ENCODE data around the gene RSPRY1.
A peak's percentile ranks its signal among the peaks of the same experiment; 100 is the strongest.

Gene RSPRY1

DNA sequence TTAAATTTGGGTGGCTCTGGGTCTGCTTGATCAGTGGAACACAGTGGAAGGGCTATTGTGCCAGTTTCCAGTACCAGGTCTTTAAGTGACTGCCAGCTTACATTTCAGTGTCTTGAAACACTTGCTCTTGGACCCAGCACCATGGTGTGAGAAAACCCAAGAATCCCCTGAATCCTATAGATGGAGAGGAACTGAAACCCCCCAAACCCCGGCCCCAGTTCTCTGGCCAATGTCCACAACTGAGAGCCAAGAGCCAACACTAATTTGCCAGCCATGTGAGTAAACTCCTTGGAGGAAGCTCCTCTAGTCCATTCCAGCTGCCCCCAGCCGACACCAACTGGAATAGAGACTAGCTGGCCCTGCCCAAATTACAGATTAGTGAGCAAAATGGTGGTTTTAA, 56.5 kb downstream of the RSPRY1 start:
- POLR2A ChIA-PET: no interaction called here
- CTCF ChIA-PET: no interaction called here
- no peak for DNase-seq (ENCODE audit: extremely low spot score)
- no peak for TF ChIP-seq SUZ12 (IDR thresholded peaks at IDR 0.05)
- no peak for TF ChIP-seq SP1 (IDR thresholded peaks at IDR 0.05)
- TF ChIP-seq ARNT (IDR thresholded peaks at IDR 0.05): no peak
- no peak for TF ChIP-seq TARDBP (IDR thresholded peaks at IDR 0.05)

DNA sequence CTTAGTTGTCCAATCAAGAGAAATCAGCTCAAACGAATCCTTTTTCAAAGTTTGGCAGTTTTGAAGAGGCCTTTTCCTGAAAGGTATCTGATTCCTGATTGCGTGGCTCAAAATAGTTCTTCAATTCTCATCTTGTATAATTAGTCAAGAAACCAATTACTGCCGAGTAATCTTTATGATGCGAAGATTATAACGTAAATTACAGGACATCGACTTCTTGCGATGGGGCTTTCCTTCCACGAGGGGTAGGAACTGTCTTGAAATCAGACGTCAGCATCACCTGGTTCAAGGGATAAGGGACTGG, 58.3 kb downstream of the RSPRY1 start:
- ChIA-PET POLR2A (interaction anchor here (1.1 to 2.0 kb wide), 4 partner anchors 9 to 58 kb away, joined by 3 to 16 read pairs (median 6); partner anchors contain the start of genes PSME3IP1 and RSPRY1), CTCF (interaction anchor here (0.6 kb wide), 1 partner anchor 58 kb away, joined by 6 read pairs; the partner anchor contains the start of genes PSME3IP1 and RSPRY1)
- TF ChIP-seq FOXM1 (IDR thresholded peaks at IDR 0.05; ENCODE audit: borderline replicate concordance): no peak
- TF ChIP-seq HDGF (IDR thresholded peaks at IDR 0.05; ENCODE audit: borderline replicate concordance): no peak
- peak; percentile 67; the same call in 1 of the 2 replicates for TF ChIP-seq L3MBTL2 (conservative IDR thresholded peaks at IDR 0.05)
- no peak for TF ChIP-seq ELF4 (IDR thresholded peaks at IDR 0.05)
- no peak for DNase-seq (ENCODE audit: extremely low spot score)

DNA sequence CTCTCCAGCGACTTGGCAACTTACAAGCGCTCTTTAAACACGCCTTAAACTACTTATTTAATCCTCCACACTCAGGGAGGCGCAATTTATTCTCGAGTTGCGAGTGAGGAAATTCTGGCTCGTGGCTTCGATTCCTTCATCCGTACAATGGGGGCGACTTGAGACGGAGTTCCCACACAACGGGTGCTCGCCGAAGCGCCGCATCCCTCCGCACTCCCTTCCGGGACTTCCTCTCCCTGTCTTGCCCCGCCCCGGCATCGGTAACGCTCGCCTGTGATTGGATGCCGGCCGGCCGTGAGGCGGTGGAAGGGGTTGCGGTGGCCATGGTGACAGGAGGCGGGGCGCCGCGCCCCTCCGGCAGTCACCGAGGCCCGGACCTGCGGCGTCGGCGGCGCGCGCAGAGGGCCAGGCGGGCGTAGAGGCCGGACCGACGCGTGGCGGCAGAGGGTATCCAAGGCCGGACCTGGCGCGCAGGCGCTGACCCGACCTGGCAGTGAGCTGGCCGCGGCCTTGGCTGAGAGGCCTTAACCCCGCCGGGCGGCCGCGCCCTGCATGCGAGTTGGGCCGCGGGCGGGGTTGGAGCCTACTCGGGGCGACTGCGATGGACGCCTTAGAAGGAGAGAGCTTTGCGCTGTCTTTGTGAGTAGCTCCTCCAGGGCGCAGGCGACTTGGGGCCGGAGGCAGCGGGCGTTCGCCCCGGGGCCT, 58.8 kb downstream of the RSPRY1 start, which contains the start of gene ARL2BP:
ARL2BP (plus strand) TSS at position 493 of the 705 bp plus-strand sequence; CDS start at position 602, 109 bp downstream.
- ChIA-PET POLR2A (interaction anchor here (0.9 to 2.0 kb wide), 6 partner anchors 9 to 153 kb away, joined by 3 to 16 read pairs (median 4); partner anchors contain the start of genes CPNE2, PSME3IP1 and RSPRY1), CTCF (no interaction called here)
- DNase-seq (ENCODE audit: extremely low spot score): peak; percentile 99
- TF ChIP-seq, protein P1, sequence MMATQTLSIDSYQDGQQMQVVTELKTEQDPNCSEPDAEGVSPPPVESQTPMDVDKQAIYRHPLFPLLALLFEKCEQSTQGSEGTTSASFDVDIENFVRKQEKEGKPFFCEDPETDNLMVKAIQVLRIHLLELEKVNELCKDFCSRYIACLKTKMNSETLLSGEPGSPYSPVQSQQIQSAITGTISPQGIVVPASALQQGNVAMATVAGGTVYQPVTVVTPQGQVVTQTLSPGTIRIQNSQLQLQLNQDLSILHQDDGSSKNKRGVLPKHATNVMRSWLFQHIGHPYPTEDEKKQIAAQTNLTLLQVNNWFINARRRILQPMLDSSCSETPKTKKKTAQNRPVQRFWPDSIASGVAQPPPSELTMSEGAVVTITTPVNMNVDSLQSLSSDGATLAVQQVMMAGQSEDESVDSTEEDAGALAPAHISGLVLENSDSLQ (IDR thresholded peaks at IDR 0.05): peak; percentile 74
- TF ChIP-seq ELF4 (IDR thresholded peaks at IDR 0.05) (no peak), L3MBTL2 (conservative IDR thresholded peaks at IDR 0.05) (peak; percentile 29), FOXK2 (IDR thresholded peaks at IDR 0.05) (no peak), TARDBP (IDR thresholded peaks at IDR 0.05) (no peak)

DNA sequence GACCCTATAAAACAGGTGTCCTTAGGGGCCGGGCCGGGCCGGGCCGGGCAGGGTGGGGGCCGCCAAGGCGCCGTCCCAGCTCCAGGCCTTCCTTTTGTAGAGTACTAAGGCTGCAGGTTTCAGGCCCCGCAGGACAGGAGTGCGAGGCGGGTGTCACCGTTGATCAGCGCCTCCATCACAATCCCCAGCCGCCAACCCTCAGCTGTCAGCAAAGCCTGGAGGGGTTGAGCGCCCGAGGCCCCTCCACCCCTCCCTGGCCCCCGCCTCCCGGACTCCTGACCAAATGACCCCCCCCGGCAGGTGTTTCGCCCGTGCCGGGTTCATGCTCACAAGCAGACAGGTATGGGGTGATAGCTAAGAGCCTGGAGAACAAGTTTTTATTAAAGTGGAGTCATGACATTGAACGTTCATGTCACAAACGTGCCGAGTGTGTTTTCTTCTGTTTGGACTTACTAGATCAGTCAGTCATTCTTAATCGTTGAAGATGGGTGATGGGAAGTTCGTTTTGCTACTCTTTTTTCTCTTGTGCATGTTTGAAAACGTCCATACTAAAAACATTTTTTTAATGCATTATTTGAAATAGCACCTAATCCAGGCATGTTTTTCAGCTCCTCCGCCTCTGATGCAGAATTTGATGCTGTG, 59.5 kb downstream of the RSPRY1 start:
- peak; percentile 43 for DNase-seq (ENCODE audit: extremely low spot score)
- POLR2A ChIA-PET: interaction anchor here (0.9 to 2.0 kb wide), 6 partner anchors 10 to 153 kb away, joined by 3 to 16 read pairs (median 4); partner anchors contain the start of genes CPNE2, PSME3IP1 and RSPRY1
- TF ChIP-seq, protein P1 (IDR thresholded peaks at IDR 0.05): no peak; the same call in 1 of the 2 replicates
- CTCF ChIA-PET: no interaction called here

DNA sequence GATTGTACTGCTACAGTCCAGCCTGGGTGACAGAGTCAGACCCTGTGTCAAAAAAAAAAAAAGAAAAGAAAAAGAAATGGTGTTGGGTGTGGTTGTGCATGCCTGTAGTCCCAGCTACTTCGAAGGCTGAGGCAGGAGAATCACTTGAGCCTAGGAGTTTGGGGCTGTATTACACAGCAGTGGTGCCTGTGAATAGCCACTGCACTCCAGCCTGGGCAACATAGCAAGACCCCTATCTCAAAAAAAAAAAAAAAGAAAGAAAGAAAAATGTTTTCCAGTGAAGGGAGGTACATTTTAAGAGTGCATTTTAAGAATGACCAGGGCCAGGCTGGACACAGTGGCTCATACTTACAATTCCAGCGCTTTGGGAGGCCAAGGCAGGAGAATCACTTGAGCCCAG, 65.2 kb downstream of the RSPRY1 start:
- no peak for DNase-seq (ENCODE audit: extremely low spot score)
- CTCF ChIA-PET: no interaction called here
- no peak for TF ChIP-seq FOXA1 (IDR thresholded peaks at IDR 0.05)
- no peak for TF ChIP-seq TARDBP (IDR thresholded peaks at IDR 0.05)
- no peak for TF ChIP-seq SP1 (IDR thresholded peaks at IDR 0.05)
- TF ChIP-seq ELF4 (IDR thresholded peaks at IDR 0.05): no peak
- no peak for TF ChIP-seq ZNF384 (IDR thresholded peaks at IDR 0.05)
- no peak for TF ChIP-seq FOXM1 (IDR thresholded peaks at IDR 0.05; ENCODE audit: borderline replicate concordance)
- TF ChIP-seq, protein P1 (IDR thresholded peaks at IDR 0.05): no peak
- no peak for TF ChIP-seq L3MBTL2 (conservative IDR thresholded peaks at IDR 0.05)
- no peak for TF ChIP-seq FOXK2 (IDR thresholded peaks at IDR 0.05)
- no peak for TF ChIP-seq HDGF (IDR thresholded peaks at IDR 0.05; ENCODE audit: borderline replicate concordance)
- no peak for TF ChIP-seq LEF1 (IDR thresholded peaks at IDR 0.05; ENCODE audit: borderline replicate concordance)
- TF ChIP-seq SUZ12 (IDR thresholded peaks at IDR 0.05): no peak
- TF ChIP-seq BHLHE40 (IDR thresholded peaks at IDR 0.05; ENCODE audit: borderline replicate concordance): no peak
- TF ChIP-seq CTBP1 (IDR thresholded peaks at IDR 0.05; ENCODE audit: borderline replicate concordance): no peak
- no peak for TF ChIP-seq NFRKB (IDR thresholded peaks at IDR 0.05)
- TF ChIP-seq ARNT (IDR thresholded peaks at IDR 0.05): no peak
- POLR2A ChIA-PET: no interaction called here

DNA sequence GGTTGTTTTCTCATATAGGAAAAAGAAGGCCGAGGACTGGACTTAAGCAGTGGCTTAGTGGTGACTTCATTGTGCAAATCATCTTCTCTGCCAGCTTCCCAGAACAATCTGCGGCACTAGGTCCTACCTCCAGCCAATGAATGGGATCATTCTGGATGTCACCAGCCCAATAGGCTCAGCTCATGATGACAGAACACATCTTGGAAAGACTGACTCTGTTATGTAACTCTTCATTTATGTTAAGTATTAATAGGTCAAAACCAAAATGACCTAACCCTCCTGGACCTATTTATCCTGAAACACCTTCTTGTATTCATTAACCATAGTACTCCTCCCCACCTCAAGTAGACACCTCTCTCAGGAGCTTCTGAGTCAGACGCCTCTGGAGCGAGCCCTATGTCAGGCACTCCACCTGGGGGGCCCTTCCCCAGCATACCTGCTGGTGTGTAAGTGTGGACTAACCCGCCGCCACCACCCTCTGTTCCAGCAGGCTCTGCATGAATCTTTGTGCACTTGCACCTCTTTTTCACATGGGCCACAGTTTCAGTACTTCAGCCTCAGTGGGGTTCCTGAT, 66.1 kb downstream of the RSPRY1 start:
- ChIA-PET POLR2A (no interaction called here), CTCF (no interaction called here)
- no peak for DNase-seq (ENCODE audit: extremely low spot score)
- TF ChIP-seq FOXA1 (IDR thresholded peaks at IDR 0.05) (no peak), L3MBTL2 (conservative IDR thresholded peaks at IDR 0.05) (no peak), NFRKB (IDR thresholded peaks at IDR 0.05) (no peak), FOXK2 (IDR thresholded peaks at IDR 0.05) (no peak), ARNT (IDR thresholded peaks at IDR 0.05) (no peak), LEF1 (IDR thresholded peaks at IDR 0.05; ENCODE audit: borderline replicate concordance) (no peak), HDGF (IDR thresholded peaks at IDR 0.05; ENCODE audit: borderline replicate concordance) (no peak)

DNA sequence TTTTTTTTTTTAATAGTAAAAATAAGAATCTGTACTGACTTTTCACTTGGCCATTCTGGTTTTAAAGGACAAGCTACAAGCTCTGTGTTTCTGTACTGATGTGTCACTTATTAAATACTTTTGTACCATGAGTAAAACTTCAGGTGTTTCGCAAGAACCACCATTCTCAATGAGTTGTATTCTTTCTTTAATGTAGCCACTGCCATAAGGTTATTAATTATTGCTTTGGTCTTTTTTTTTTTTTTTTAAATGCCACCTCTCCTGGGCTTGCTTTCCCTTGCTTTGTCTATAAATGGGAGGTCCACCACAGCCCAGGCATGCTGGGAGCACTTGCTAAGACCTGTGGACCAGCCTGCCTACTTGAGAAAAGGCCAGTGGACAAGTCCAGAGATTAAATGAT, 67.3 kb downstream of the RSPRY1 start:
- POLR2A ChIA-PET: no interaction called here
- CTCF ChIA-PET: no interaction called here

More for the DNA sequence above, 67.3 kb downstream of the RSPRY1 start:
- no peak for DNase-seq (ENCODE audit: extremely low spot score)
- TF ChIP-seq FOXK2 (IDR thresholded peaks at IDR 0.05) (no peak), BHLHE40 (IDR thresholded peaks at IDR 0.05; ENCODE audit: borderline replicate concordance) (no peak), SP1 (IDR thresholded peaks at IDR 0.05) (no peak), FOXA1 (IDR thresholded peaks at IDR 0.05) (no peak), L3MBTL2 (conservative IDR thresholded peaks at IDR 0.05) (no peak), ZNF384 (IDR thresholded peaks at IDR 0.05) (no peak), HDGF (IDR thresholded peaks at IDR 0.05; ENCODE audit: borderline replicate concordance) (no peak), NFRKB (IDR thresholded peaks at IDR 0.05) (no peak), SUZ12 (IDR thresholded peaks at IDR 0.05) (no peak), ELF4 (IDR thresholded peaks at IDR 0.05) (no peak), CTBP1 (IDR thresholded peaks at IDR 0.05; ENCODE audit: borderline replicate concordance) (no peak), TARDBP (IDR thresholded peaks at IDR 0.05) (no peak), FOXM1 (IDR thresholded peaks at IDR 0.05; ENCODE audit: borderline replicate concordance) (no peak)
- TF ChIP-seq, protein P1 (IDR thresholded peaks at IDR 0.05): no peak
